PC-3 (cell line): Measurements from ENCODE around the gene SPRED2. TPM values are rescaled to one million over a fixed set of nuclear protein-coding genes. Genes with fewer than 3 reads are reported as not detected.

Experiments
- ATAC-seq: fragments of 200-7000 bp; cut with Tn5 transposase; 2 replicates; pipeline ENCODE4 v1.9.1; 2020; ENCODE audit warnings: mild to moderate bottlenecking, moderate library complexity
- BruUV-seq: library from RNA; stranded (reverse); fragments of 400-500 nt; replicated peaks from 2 replicates; lab custom pipeline; 2021; lab: Mats Ljungman, UMichigan
- CTCF ChIA-PET: fragments of 300-600 bp; sonication (Branson Sonifier 250); formaldehyde crosslinking; loops from one replicate; lab custom pipeline; 2022; ENCODE audit warnings: antibody characterized with exemption; lab: Charles Lee
- POLR2A ChIA-PET: fragments of 300-600 bp; sonication (Branson Sonifier 250); formaldehyde crosslinking; loops from one replicate; lab custom pipeline; 2022; ENCODE audit warnings: antibody characterized with exemption; ENCODE audit not compliant: unreplicated experiment; lab: Charles Lee
- DNase-seq: peaks from one replicate; pipeline ENCODE4 v3.0.0-alpha.2; 2015
- H2AFZ ChIP-seq: fragments of 300-600 bp; sonication (generic); 2 replicates; pipeline ENCODE4 v1.6.0; 2016; ENCODE audit warnings: antibody characterized with exemption, low read length
- H3F3A ChIP-seq: fragments of 300-600 bp; sonication (generic); one replicate; pipeline ENCODE4 v1.6.0; 2017; ENCODE audit warnings: antibody characterized with exemption, low read length, control low read depth, mild to moderate bottlenecking; ENCODE audit not compliant: unreplicated experiment
- H3K27ac ChIP-seq: fragments of 300-600 bp; sonication (generic); 2 replicates; pipeline ENCODE4 v1.5.1; 2016; ENCODE audit warnings: mild to moderate bottlenecking, low read length
- H3K27me3 ChIP-seq: fragments of 300-600 bp; sonication (generic); 2 replicates; pipeline ENCODE4 v1.6.1; 2016; ENCODE audit warnings: low read length, mixed read lengths
- H3K36me3 ChIP-seq: fragments of 300-600 bp; sonication (generic); 2 replicates; pipeline ENCODE4 v1.6.1; 2016; ENCODE audit warnings: low read depth, mixed run types, low read length, mixed read lengths
- H3K4me1 ChIP-seq: fragments of 300-600 bp; sonication (generic); 2 replicates; pipeline ENCODE4 v1.5.1; 2016; ENCODE audit warnings: low read length; ENCODE audit not compliant: insufficient read depth
- H3K4me2 ChIP-seq: fragments of 300-600 bp; sonication (generic); 2 replicates; pipeline ENCODE4 v1.6.0; 2016; ENCODE audit warnings: low read length
- H3K4me3 ChIP-seq: fragments of 300-600 bp; sonication (generic); 2 replicates; pipeline ENCODE4 v1.5.1; 2016; ENCODE audit warnings: mild to moderate bottlenecking, low read length, mixed read lengths
- H3K79me2 ChIP-seq: fragments of 300-600 bp; sonication (generic); 2 replicates; pipeline ENCODE4 v1.6.1; 2017; ENCODE audit warnings: low read length, mixed read lengths
- H3K9ac ChIP-seq: fragments of 300-600 bp; sonication (generic); 2 replicates; pipeline ENCODE4 v1.6.0; 2016; ENCODE audit warnings: mild to moderate bottlenecking, low read length
- H3K9me2 ChIP-seq: fragments of 300-600 bp; sonication (generic); replicated peaks from 2 replicates; pipeline ENCODE4 v1.6.1; 2016; ENCODE audit warnings: mixed run types, low read length, mixed read lengths
- H3K9me3 ChIP-seq: fragments of 300-600 bp; sonication (generic); 2 replicates; pipeline ENCODE4 v1.6.1; 2016; ENCODE audit warnings: low read length, mixed read lengths
- H4K20me1 ChIP-seq: fragments of 300-600 bp; sonication (generic); 2 replicates; pipeline ENCODE4 v1.6.1; 2016; ENCODE audit warnings: low read length, mixed read lengths
- CTCF ChIP-seq: fragments of 300-600 bp; sonication (generic); conservative IDR thresholded peaks from 2 replicates; pipeline ENCODE4 v1.5.1; 2017; ENCODE audit warnings: antibody characterized with exemption, low read depth, mild to moderate bottlenecking, low read length
- EZH2 ChIP-seq: fragments of 300-600 bp; sonication (generic); IDR thresholded peaks from one replicate; pipeline ENCODE4 v1.6.1; 2017; ENCODE audit warnings: antibody characterized with exemption, mild to moderate bottlenecking, low read length; ENCODE audit not compliant: unreplicated experiment
- EZH2phosphoT487 ChIP-seq: fragments of 300-600 bp; sonication (generic); IDR thresholded peaks from 2 replicates; pipeline ENCODE4 v1.6.1; 2018; ENCODE audit warnings: mild to moderate bottlenecking, antibody characterized with exemption, low read length, borderline replicate concordance
- intact Hi-C: fragments of 100-400 bp; cut with micrococcal nuclease; formaldehyde crosslinking; loops from 2 replicates; pipeline ENCODE4 v1.9.0; 2023
- total RNA-seq: library from RNA; depleted of rRNA; stranded (reverse); fragments of >200 nt; gene quantifications from 2 replicates; pipeline ENCODE4 v1.2.3, GENCODE V29; 2014

The SPRED2 gene
- total RNA-seq, 1 experiment from 2014 or later: 16.2 TPM

GRCh38 chr2:65320042-65320725, 112.2 kb downstream of the SPRED2 start:
- no peaks in the 10 kb centered on the region for H3K9me2 ChIP-seq
- H3F3A ChIP-seq: peaks cover 15% of the 10 kb centered on the region
- H3K9ac ChIP-seq: peak overlapping the region; percentile 71
- BruUV-seq: TSS peak; percentile 85
- intact Hi-C loops: loop anchor here (1.0 to 5.0 kb wide), 4 partner anchors 19 to 112 kb away; partner anchors contain the start of gene SPRED2
- peaks cover 75% of the 10 kb centered on the region for H3K4me1 ChIP-seq
- H3K4me2 ChIP-seq: peak overlapping the region; percentile 78
- H3K4me3 ChIP-seq: peak overlapping the region; percentile 33; the same call in 1 of the 2 replicates
- no peaks in the 10 kb centered on the region for H3K9me3 ChIP-seq
- TF ChIP-seq EZH2phosphoT487: no peak
- peak; percentile 74 for TF ChIP-seq CTCF
- H3K27me3 ChIP-seq: no peaks in the 10 kb centered on the region
- H3K79me2 ChIP-seq: peaks cover 19% of the 10 kb centered on the region
- peak overlapping the region; percentile 93 for H3K27ac ChIP-seq
- H3K36me3 ChIP-seq: peaks cover 8% of the 10 kb centered on the region; the same call in 1 of the 2 replicates
- DNase-seq (peak; percentile 97), ATAC-seq (peak; percentile 76)
- no peaks in the 10 kb centered on the region for H4K20me1 ChIP-seq
- ChIA-PET CTCF (interaction anchor here (0.5 to 1.9 kb wide), 7 partner anchors 32 to 133 kb away, joined by 3 to 6 read pairs (median 4); partner anchors contain the start of gene SPRED2), POLR2A (interaction anchor here (0.9 kb wide), 1 partner anchor 48 kb away, joined by 3 read pairs; no protein-coding TSS in a partner anchor)
- H2AFZ ChIP-seq: 0 out of 2 replicates have a peak overlapping the region, but pooled peaks have one; percentile 0

- ATAC-seq: no peak
Observed at GRCh38 chr2:65319674-65320041, 112.7 kb downstream of the SPRED2 start.

More at GRCh38 chr2:65319674-65320041, 112.7 kb downstream of the SPRED2 start:
- no peaks in the 10 kb centered on the region for H3K9me2 ChIP-seq
- no peaks in the 10 kb centered on the region for H4K20me1 ChIP-seq
- H3K4me3 ChIP-seq: peak overlapping the region; percentile 25; the same call in 1 of the 2 replicates
- peaks cover 3% of the 10 kb centered on the region; the same call in 1 of the 2 replicates for H3K36me3 ChIP-seq
- peak overlapping the region; percentile 71 for H3K9ac ChIP-seq
- intact Hi-C loops: loop anchor here (1.0 to 5.0 kb wide), 4 partner anchors 19 to 113 kb away; partner anchors contain the start of gene SPRED2
- H3F3A ChIP-seq: peaks cover 15% of the 10 kb centered on the region
- TSS peak; percentile 31 for BruUV-seq
- peak overlapping the region; percentile 93 for H3K27ac ChIP-seq
- ChIA-PET POLR2A (interaction anchor here (0.9 kb wide), 1 partner anchor 48 kb away, joined by 3 read pairs; no protein-coding TSS in a partner anchor), CTCF (interaction anchor here (0.6 to 1.9 kb wide), 6 partner anchors 32 to 113 kb away, joined by 3 to 6 read pairs (median 4); partner anchors contain the start of gene SPRED2)
- peak overlapping the region; percentile 78 for H3K4me2 ChIP-seq
- TF ChIP-seq EZH2phosphoT487: no peak
- no peak for TF ChIP-seq CTCF
- TF ChIP-seq EZH2: no peak
- no peak overlapping the region for H2AFZ ChIP-seq
- H3K79me2 ChIP-seq: peaks cover 19% of the 10 kb centered on the region
- H3K4me1 ChIP-seq: peaks cover 81% of the 10 kb centered on the region
- no peaks in the 10 kb centered on the region for H3K27me3 ChIP-seq
- H3K9me3 ChIP-seq: no peaks in the 10 kb centered on the region
- DNase-seq: no peak
